Astrocyte (in vitro differentiated cells and primary cell): ENCODE data around the gene EFL1. TPM values are rescaled to one million over a fixed set of nuclear protein-coding genes. Genes with fewer than 3 reads are reported as not detected.
A peak's percentile ranks its signal among the peaks of the same experiment; 100 is the strongest.

Source experiments
- DNase-seq: peaks from one replicate; pipeline ENCODE4 v3.0.0-alpha.2; 2010; ENCODE audit warnings: low read depth
- FAIRE-seq: peaks from 2 replicates; lab custom pipeline; 2011; peaks lifted over from hg19 to GRCh38; lab: Jason Lieb, UNC
- H2AFZ ChIP-seq: 2 replicates; pipeline ENCODE4 v1.6.0; 2012; ENCODE audit warnings: low read depth, low read length, inconsistent platforms
- H3K27ac ChIP-seq: 2 replicates; pipeline ENCODE4 v1.5.1; 2011; ENCODE audit warnings: low read depth, low read length, inconsistent platforms
- H3K27me3 ChIP-seq: 2 replicates; pipeline ENCODE4 v1.6.0; 2011; ENCODE audit warnings: low read length, inconsistent platforms; ENCODE audit not compliant: insufficient read depth
- H3K36me3 ChIP-seq: 2 replicates; pipeline ENCODE4 v1.5.1; 2011; ENCODE audit warnings: low read length, inconsistent platforms; ENCODE audit not compliant: insufficient read depth
- H3K4me1 ChIP-seq: 2 replicates; pipeline ENCODE4 v1.5.1; 2011; ENCODE audit warnings: low read length, inconsistent platforms; ENCODE audit not compliant: insufficient read depth
- H3K4me2 ChIP-seq: 2 replicates; pipeline ENCODE4 v1.6.0; 2012; ENCODE audit warnings: low read length, inconsistent platforms
- H3K4me3 ChIP-seq: 2 replicates; pipeline ENCODE4 v1.5.1; 2011; ENCODE audit warnings: low read depth, mild to moderate bottlenecking, low read length, inconsistent platforms; ENCODE audit not compliant: insufficient read depth
- H3K79me2 ChIP-seq: 2 replicates; pipeline ENCODE4 v1.6.0; 2012; ENCODE audit warnings: mild to moderate bottlenecking, low read length, inconsistent platforms; ENCODE audit not compliant: insufficient read depth
- H3K9ac ChIP-seq: 2 replicates; pipeline ENCODE4 v1.6.0; 2012; ENCODE audit warnings: mild to moderate bottlenecking, low read length, inconsistent platforms
- H3K9me3 ChIP-seq: 2 replicates; pipeline ENCODE4 v1.5.1; 2012; ENCODE audit warnings: low read depth, mild to moderate bottlenecking, low read length, inconsistent platforms; ENCODE audit not compliant: insufficient read depth
- H4K20me1 ChIP-seq: 2 replicates; pipeline ENCODE4 v1.6.0; 2012; ENCODE audit warnings: low read length, inconsistent platforms; ENCODE audit not compliant: insufficient read depth
- H3K27ac Mint-ChIP-seq: one replicate; pipeline ENCODE4 v1.8.0; 2021; ENCODE audit warnings: mild to moderate bottlenecking, mixed read lengths; ENCODE audit not compliant: unreplicated experiment
- H3K27me3 Mint-ChIP-seq: one replicate; pipeline ENCODE4 v1.8.0; 2021; ENCODE audit warnings: low read depth, mixed read lengths; ENCODE audit not compliant: unreplicated experiment
- H3K36me3 Mint-ChIP-seq: one replicate; pipeline ENCODE4 v1.8.0; 2021; ENCODE audit warnings: low read depth, mixed read lengths; ENCODE audit not compliant: unreplicated experiment
- H3K4me1 Mint-ChIP-seq: one replicate; pipeline ENCODE4 v1.8.0; 2021; ENCODE audit warnings: low read depth, mixed read lengths; ENCODE audit not compliant: unreplicated experiment
- H3K4me3 Mint-ChIP-seq: one replicate; pipeline ENCODE4 v1.8.0; 2021; ENCODE audit warnings: mild to moderate bottlenecking, moderate library complexity, mixed read lengths; ENCODE audit not compliant: unreplicated experiment
- H3K9me3 Mint-ChIP-seq: one replicate; pipeline ENCODE4 v1.8.0; 2021; ENCODE audit warnings: mild to moderate bottlenecking, mixed read lengths; ENCODE audit not compliant: unreplicated experiment
- CTCF ChIP-seq: IDR thresholded peaks from 2 replicates; pipeline ENCODE4 v1.5.1; 2011; ENCODE audit warnings: low read depth, mild to moderate bottlenecking, inconsistent platforms, low read length, moderate library complexity; ENCODE audit not compliant: insufficient read depth
- EZH2 ChIP-seq: IDR thresholded peaks from 2 replicates; pipeline ENCODE4 v1.6.1; 2012; ENCODE audit warnings: mild to moderate bottlenecking, low read length, inconsistent platforms; ENCODE audit not compliant: insufficient read depth
- total RNA-seq: library from RNA; stranded (reverse); gene quantifications from 2 replicates; pipeline ENCODE4 v1.2.1, GENCODE V29; 2021

Gene EFL1
- total RNA-seq, 1 donor from 2014 or later = 13.7 TPM

GRCh38 chr15:82168757-82169156 lies 93.8 kb downstream of the EFL1 start:
- Mint-ChIP-seq H3K36me3 (peaks cover 4% of the 10 kb centered on the region), H3K27me3 (no peaks in the 10 kb centered on the region), H3K9me3 (no peaks in the 10 kb centered on the region), H3K4me3 (no peak overlapping the region), H3K4me1 (peaks cover 10% of the 10 kb centered on the region), H3K27ac (no peak overlapping the region)
- H3K27ac ChIP-seq = no peak overlapping the region
- no peak for DNase-seq
- no peaks in the 10 kb centered on the region for H3K27me3 ChIP-seq
- H3K4me1 ChIP-seq = no peaks in the 10 kb centered on the region
- H2AFZ ChIP-seq = no peak overlapping the region
- TF ChIP-seq EZH2 = no peak
- no peak overlapping the region for H3K4me2 ChIP-seq
- H3K79me2 ChIP-seq = no peaks in the 10 kb centered on the region
- FAIRE-seq = no peak
- H3K4me3 ChIP-seq = no peak overlapping the region
- no peaks in the 10 kb centered on the region for H4K20me1 ChIP-seq
- no peaks in the 10 kb centered on the region for H3K36me3 ChIP-seq
- no peaks in the 10 kb centered on the region for H3K9me3 ChIP-seq
- no peak overlapping the region for H3K9ac ChIP-seq

DNA sequence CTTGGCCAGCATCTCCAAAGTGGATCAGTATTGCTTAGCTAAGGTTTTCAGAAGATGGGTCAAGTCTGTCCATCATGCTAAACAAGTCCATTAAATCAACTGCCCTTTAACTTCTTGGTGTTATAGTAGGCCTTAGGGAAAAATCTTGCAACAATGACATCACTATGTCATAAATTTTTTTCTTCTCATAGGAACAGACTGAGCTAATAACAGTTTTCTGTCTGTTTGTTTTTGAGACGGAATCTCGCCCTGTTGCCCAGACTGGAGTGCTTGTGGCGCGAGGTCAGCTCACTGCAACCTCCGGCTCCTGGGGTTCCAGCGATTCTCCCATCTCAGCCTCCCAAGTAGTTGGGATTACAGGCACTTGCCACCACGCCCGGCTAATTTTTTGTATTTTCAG lies 94.2 kb downstream of the EFL1 start:
- FAIRE-seq = no peak

DNA sequence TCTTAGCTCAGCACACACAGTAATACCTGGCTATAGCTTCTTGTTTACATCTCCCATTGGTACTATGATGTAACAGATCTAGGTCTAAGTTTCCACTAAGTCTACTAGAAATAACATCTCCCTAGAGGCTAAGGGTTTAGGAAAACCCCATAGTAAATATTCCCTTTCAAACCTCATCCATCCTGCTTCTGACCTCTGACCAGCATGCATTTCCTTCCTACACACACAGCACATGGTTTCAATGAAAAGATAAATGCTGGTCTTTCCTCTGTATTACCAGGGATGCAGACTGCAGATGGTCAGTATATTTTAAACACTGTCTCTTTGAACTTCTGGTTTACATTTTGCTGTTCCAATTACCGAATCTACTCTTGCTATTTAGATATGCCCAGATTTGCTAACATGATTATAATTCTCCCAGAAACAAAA lies 96.6 kb downstream of the EFL1 start:
- Mint-ChIP-seq H3K27me3 (no peaks in the 10 kb centered on the region), H3K4me3 (no peak overlapping the region), H3K4me1 (peaks cover 17% of the 10 kb centered on the region), H3K27ac (no peak overlapping the region), H3K9me3 (no peaks in the 10 kb centered on the region), H3K36me3 (peaks cover 13% of the 10 kb centered on the region)
- no peak for DNase-seq
- no peaks in the 10 kb centered on the region for H3K4me1 ChIP-seq
- H3K9me3 ChIP-seq = no peaks in the 10 kb centered on the region
- no peak overlapping the region for H3K4me3 ChIP-seq
- no peaks in the 10 kb centered on the region for H3K36me3 ChIP-seq
- H3K79me2 ChIP-seq = no peaks in the 10 kb centered on the region
- no peak for TF ChIP-seq CTCF
- no peak for TF ChIP-seq EZH2
- H4K20me1 ChIP-seq = no peaks in the 10 kb centered on the region
- no peak overlapping the region for H3K4me2 ChIP-seq
- H2AFZ ChIP-seq = no peak overlapping the region
- FAIRE-seq = peak; percentile 55
- H3K27me3 ChIP-seq = no peaks in the 10 kb centered on the region
- no peak overlapping the region for H3K9ac ChIP-seq
- no peak overlapping the region for H3K27ac ChIP-seq

More for the DNA sequence above, 94.2 kb downstream of the EFL1 start:
- H3K4me3 ChIP-seq = no peak overlapping the region
- no peaks in the 10 kb centered on the region for H3K79me2 ChIP-seq
- no peak overlapping the region for H3K4me2 ChIP-seq
- Mint-ChIP-seq H3K27ac (no peak overlapping the region), H3K9me3 (no peaks in the 10 kb centered on the region), H3K27me3 (no peaks in the 10 kb centered on the region), H3K36me3 (peaks cover 4% of the 10 kb centered on the region), H3K4me3 (no peak overlapping the region), H3K4me1 (peaks cover 10% of the 10 kb centered on the region)
- no peak for DNase-seq
- H3K4me1 ChIP-seq = no peaks in the 10 kb centered on the region
- no peaks in the 10 kb centered on the region for H3K27me3 ChIP-seq
- no peak overlapping the region for H2AFZ ChIP-seq
- H4K20me1 ChIP-seq = no peaks in the 10 kb centered on the region
- H3K36me3 ChIP-seq = no peaks in the 10 kb centered on the region
- no peak for TF ChIP-seq EZH2
- no peak for TF ChIP-seq CTCF
- H3K9ac ChIP-seq = no peak overlapping the region
- H3K27ac ChIP-seq = no peak overlapping the region
- H3K9me3 ChIP-seq = no peaks in the 10 kb centered on the region
